Left lung (tissue), 10 donors: ENCODE data around the gene PPM1N. TPM values are rescaled to one million over a fixed set of nuclear protein-coding genes. Genes with fewer than 3 reads are reported as not detected.

Experiments
- ATAC-seq: fragments of 200-7000 bp; cut with Tn5 transposase; one replicate; pipeline ENCODE4 v1.9.1; 2020; ENCODE audit warnings: moderate library complexity
- DNase-seq, 4 donors: peaks; one replicate each; pipeline ENCODE4 v3.0.0-alpha.2; 2013 to 2020
- H3K27ac ChIP-seq, 2 donors: fragments of 200-600 bp; sonication (generic) in 1 of 2; one replicate each; pipeline versions ENCODE4 v1.5.0 to v1.8.0; 2020 to 2021
- H3K27me3 ChIP-seq, 2 donors: fragments of 200-600 bp; sonication (generic) in 1 of 2; one replicate each; pipeline versions ENCODE4 v1.5.0 to v1.8.0; 2020 to 2021
- H3K36me3 ChIP-seq, 2 donors: fragments of 200-600 bp; sonication (generic) in 1 of 2; one replicate each; pipeline versions ENCODE4 v1.5.0 to v1.8.0; 2020 to 2021
- H3K4me1 ChIP-seq, 2 donors: fragments of 200-600 bp; one replicate each; pipeline ENCODE4 v1.8.0; 2021
- H3K4me3 ChIP-seq, 2 donors: fragments of 200-600 bp; sonication (generic) in 1 of 2; one replicate each; pipeline versions ENCODE4 v1.5.0 to v1.8.0; 2020 to 2021; ENCODE audit warnings: mild to moderate bottlenecking in 1 of 2
- H3K9me3 ChIP-seq, 2 donors: fragments of 200-600 bp; sonication (generic) in 1 of 2; one replicate each; pipeline versions ENCODE4 v1.5.0 to v1.8.0; 2020 to 2021
- intact Hi-C, 2 donors: fragments of 100-400 bp; cut with DNase I; formaldehyde crosslinking; loops; one replicate each; pipeline versions ENCODE4 v1.11.2 to v1.14.2; 2022
- polyA plus RNA-seq, 6 donors: library from polyadenylated mRNA; unstranded; fragments of 120-200 nt; gene quantifications; one replicate each; pipeline ENCODE4 v1.2.1, GENCODE V29; 2013; ENCODE audit not compliant: insufficient read length in 6 of 6
- total RNA-seq, 2 donors: library from RNA; stranded (reverse); fragmentation: NEBNext Ultra II Directional; extraction: Animal tissue kit (Norgen Biotek cat#: 25700); gene quantifications; one replicate each; pipeline ENCODE4 v1.2.1, GENCODE V29; 2021
- TF ChIP-seq, protein P1 (sequence below), 2 donors: fragments of 200-600 bp; sonication (generic) in 1 of 2; IDR thresholded peaks; one replicate each; pipeline versions ENCODE4 v1.5.0 to v1.8.0; 2021; ENCODE audit warnings: antibody characterized with exemption in 2 of 2
- donor health status: DM: no; HTN: yes; CAD: no.
- donor health status: DM: no; HTN: no; CAD: no.

Gene PPM1N
- total and polyA plus RNA-seq, 8 donors, result 0.17 to 2.1 (median 0.34) TPM

DNA sequence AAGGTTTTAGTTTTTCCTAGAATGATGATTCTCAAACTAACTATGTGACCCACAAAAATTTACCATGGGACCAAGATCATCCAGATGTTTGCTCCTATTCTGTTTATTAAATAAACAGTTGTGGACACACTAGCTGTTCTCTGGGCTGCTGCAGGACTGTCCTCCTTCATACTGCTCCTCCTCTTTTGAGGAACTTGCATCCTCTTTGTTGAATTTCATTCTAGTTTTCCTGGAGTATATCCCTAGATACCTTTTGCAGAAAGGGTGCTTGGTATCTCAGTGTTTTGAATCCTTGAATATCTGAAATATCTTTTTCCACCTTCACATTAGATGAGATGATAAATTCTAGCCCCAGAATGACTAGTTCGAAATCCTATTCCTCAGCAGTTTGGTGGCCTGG is 33.1 kb downstream of the PPM1N start:
- Histone ChIP-seq H3K9me3 (no peaks in the 10 kb centered on the region), H3K27me3 (peaks cover 0 to 17% of the 10 kb centered on the region in 2 donors), H3K4me3 (no peak overlapping the region), H3K27ac (no peak overlapping the region), H3K36me3 (peaks cover 0 to 30% of the 10 kb centered on the region in 2 donors), H3K4me1 (peaks cover 2 to 28% of the 10 kb centered on the region in 2 donors)
- ATAC-seq, result no peak
- DNase-seq, result no peak
- intact Hi-C loops, result no loop called here
- TF ChIP-seq, protein P1, sequence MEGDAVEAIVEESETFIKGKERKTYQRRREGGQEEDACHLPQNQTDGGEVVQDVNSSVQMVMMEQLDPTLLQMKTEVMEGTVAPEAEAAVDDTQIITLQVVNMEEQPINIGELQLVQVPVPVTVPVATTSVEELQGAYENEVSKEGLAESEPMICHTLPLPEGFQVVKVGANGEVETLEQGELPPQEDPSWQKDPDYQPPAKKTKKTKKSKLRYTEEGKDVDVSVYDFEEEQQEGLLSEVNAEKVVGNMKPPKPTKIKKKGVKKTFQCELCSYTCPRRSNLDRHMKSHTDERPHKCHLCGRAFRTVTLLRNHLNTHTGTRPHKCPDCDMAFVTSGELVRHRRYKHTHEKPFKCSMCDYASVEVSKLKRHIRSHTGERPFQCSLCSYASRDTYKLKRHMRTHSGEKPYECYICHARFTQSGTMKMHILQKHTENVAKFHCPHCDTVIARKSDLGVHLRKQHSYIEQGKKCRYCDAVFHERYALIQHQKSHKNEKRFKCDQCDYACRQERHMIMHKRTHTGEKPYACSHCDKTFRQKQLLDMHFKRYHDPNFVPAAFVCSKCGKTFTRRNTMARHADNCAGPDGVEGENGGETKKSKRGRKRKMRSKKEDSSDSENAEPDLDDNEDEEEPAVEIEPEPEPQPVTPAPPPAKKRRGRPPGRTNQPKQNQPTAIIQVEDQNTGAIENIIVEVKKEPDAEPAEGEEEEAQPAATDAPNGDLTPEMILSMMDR (IDR thresholded peaks at IDR 0.05), result no peak

DNA sequence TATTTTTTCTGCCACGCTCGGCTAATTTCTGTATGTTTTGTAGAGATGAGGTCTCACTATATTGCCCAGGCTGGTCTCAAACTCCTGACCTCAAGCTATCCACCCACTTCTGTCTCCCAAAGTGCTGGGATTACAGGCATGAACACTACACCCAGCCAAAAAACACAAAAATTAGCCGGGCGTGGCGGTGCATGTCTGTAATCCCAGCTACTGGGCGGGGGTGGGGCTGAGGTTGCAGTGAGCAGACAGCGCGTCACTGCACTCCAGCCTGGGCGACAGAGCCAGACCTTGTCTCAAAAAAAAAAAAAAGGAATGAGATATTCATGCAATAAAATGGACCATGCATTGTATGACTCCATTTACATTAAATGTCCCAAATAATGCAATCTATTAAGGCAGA is 41.2 kb downstream of the PPM1N start:
- ATAC-seq (no peak), DNase-seq (no peak)
- TF ChIP-seq, protein P1 (IDR thresholded peaks at IDR 0.05), result no peak
- intact Hi-C loops, result no loop called here
- Histone ChIP-seq H3K36me3 (no peaks in the 10 kb centered on the region), H3K4me3 (no peak overlapping the region), H3K27me3 (no peaks in the 10 kb centered on the region), H3K4me1 (peaks cover 0 to 13% of the 10 kb centered on the region in 2 donors), H3K27ac (no peak overlapping the region), H3K9me3 (peaks cover 0 to 4% of the 10 kb centered on the region in 2 donors)

DNA sequence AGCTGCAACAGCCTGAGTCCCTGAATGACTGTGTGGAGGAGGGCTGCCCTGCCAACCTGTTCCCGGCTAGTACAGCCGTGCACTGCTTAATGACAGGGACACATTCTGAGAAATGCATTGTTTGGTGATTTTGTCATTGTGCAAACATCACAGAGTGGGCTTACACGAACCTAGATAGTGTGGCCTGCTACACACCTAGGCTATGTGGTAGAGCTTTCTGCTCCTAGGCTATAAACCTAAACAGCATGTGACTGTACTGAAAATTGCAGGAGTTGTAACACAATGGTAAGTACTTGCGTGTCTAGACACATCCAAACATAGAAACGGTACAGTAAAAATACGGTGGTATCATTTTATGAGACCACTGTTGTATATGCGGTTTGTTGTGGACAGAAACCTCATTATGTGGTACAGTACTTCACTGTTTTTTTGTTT is 44.0 kb downstream of the PPM1N start:
- Histone ChIP-seq H3K4me3 (no peak overlapping the region), H3K36me3 (no peaks in the 10 kb centered on the region), H3K9me3 (peaks cover 0 to 4% of the 10 kb centered on the region in 2 donors), H3K27ac (no peak overlapping the region), H3K4me1 (peaks cover 0 to 18% of the 10 kb centered on the region in 2 donors), H3K27me3 (no peaks in the 10 kb centered on the region)
- peak; percentile 14 for ATAC-seq
- intact Hi-C loops, result no loop called here
- DNase-seq, result no peak
- TF ChIP-seq, protein P1 (IDR thresholded peaks at IDR 0.05), result no peak

DNA sequence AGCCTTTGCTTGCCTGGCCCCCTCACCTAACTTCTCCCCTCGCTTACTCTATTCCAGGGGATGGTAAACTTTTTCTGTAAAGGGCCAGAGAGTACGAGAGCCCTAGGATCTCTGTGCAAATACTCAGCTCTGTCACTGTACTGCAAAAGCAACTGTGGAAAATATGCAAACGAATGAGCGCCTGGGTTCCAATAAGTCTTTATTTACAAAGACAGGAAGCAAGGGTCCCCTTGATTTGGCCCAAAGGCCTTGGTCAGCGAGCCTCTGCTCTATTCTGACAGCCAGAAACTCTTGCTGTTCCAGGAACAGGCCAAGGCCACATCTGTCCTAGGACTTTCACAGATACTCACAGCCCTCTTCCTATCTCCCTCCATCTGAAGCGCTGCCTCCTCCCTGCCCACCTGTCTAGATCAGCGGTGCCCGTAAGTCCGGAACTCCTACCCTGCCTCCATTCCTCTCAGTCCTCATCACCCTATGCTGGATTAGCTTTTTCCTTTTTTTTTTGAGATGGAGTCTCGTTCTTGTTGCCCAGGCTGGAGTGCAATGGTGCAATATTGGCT is 49.0 kb downstream of the PPM1N start:
- Histone ChIP-seq H3K27me3 (no peaks in the 10 kb centered on the region), H3K4me3 (no peak overlapping the region), H3K27ac (no peak overlapping the region), H3K36me3 (no peaks in the 10 kb centered on the region), H3K4me1 (peaks cover 0 to 24% of the 10 kb centered on the region in 2 donors), H3K9me3 (no peaks in the 10 kb centered on the region)
- DNase-seq, result no peak
- TF ChIP-seq, protein P1 (IDR thresholded peaks at IDR 0.05), result no peak
- intact Hi-C loops, result no loop called here
- ATAC-seq, result no peak

DNA sequence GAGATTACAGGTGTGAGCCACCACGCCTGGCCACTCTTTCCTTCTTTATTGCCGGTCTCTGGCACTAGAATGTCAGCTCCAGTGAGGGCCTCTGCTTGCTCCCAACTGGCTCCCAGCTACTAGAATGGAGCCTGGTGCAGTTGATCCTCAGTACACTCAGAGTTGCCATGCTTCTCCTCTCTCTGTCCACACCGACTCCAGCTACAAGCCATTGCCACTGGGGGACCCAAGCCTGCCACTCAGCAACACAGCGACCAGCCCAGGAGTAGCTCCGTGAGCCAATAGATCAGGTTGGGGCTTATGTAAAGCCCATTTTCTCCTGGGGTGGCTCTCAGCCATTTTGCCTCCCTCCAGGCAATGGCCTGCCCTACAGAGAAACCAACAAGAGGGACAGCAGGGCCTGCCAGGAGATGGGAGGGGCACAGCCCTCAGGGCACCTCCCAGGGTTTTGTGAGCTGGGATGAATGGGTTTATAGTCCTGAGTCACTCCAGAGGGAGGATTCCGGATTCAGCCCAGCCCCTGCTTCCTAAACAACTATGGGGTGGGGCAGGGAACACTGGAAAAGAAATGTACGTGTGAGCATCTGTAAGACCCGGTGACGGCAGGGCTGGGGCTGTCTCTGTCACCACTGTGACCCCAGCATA is 49.8 kb downstream of the PPM1N start:
- intact Hi-C loops, result no loop called here
- ATAC-seq (peak; percentile 41), DNase-seq (no peak)
- peaks cover 0 to 4% of the 10 kb centered on the region in 2 donors for H3K36me3 ChIP-seq
- H3K9me3 ChIP-seq, result no peaks in the 10 kb centered on the region
- no peak overlapping the region for H3K27ac ChIP-seq
- no peak overlapping the region for H3K4me3 ChIP-seq
- H3K27me3 ChIP-seq, result no peaks in the 10 kb centered on the region
- H3K4me1 ChIP-seq, result peaks cover 0 to 22% of the 10 kb centered on the region in 2 donors
- TF ChIP-seq, protein P1 (IDR thresholded peaks at IDR 0.05), result no peak

Other genes with a start within 250 kb of the PPM1N start
- gene MARK4, start 247.2 kb upstream of the PPM1N start, total RNA-seq, result 10 to 100 TPM; 24.6 to 33.7 TPM
- gene MARK4, start 247.2 kb upstream of the PPM1N start, polyA plus RNA-seq, result 10 to 100 TPM; 35.6 to 46.4 (median 38.9) TPM
- gene CKM, start 175.6 kb upstream of the PPM1N start, total RNA-seq, result 1 to 10 TPM; 1.2 to 1.7 TPM
- gene CKM, start 175.6 kb upstream of the PPM1N start, polyA plus RNA-seq, result under 1 TPM; 0.20 to 0.46 (median 0.29) TPM
- gene KLC3, start 157.7 kb upstream of the PPM1N start, total RNA-seq, result 1 to 10 TPM in 1 of 2 donors, under 1 TPM in 1; 0.73 to 1.9 TPM
- gene KLC3, start 157.7 kb upstream of the PPM1N start, polyA plus RNA-seq, result 1 to 10 TPM in 1 of 6 donors, under 1 TPM in 5; 0.52 to 1.3 (median 0.66) TPM
- 10 to 100 TPM; 21.2 to 23.5 TPM for gene ERCC2, start 127.9 kb upstream of the PPM1N start, total RNA-seq
- gene ERCC2, start 127.9 kb upstream of the PPM1N start, polyA plus RNA-seq, result 10 to 100 TPM; 29.5 to 36.7 (median 32.9) TPM
- 10 to 100 TPM; 30.0 to 51.4 TPM for gene PPP1R13L, start 93.4 kb upstream of the PPM1N start, total RNA-seq
- 10 to 100 TPM; 12.9 to 18.4 (median 15.9) TPM for gene PPP1R13L, start 93.4 kb upstream of the PPM1N start, polyA plus RNA-seq
- gene POLR1G, start 91.8 kb upstream of the PPM1N start, total RNA-seq, result 1 to 10 TPM; 4.8 to 6.0 TPM
- gene POLR1G, start 91.8 kb upstream of the PPM1N start, polyA plus RNA-seq, result 1 to 10 TPM; 2.8 to 5.2 (median 4.0) TPM
- 10 to 100 TPM; 56.1 to 57.8 TPM for gene ERCC1, start 74.5 kb upstream of the PPM1N start, total RNA-seq
- gene ERCC1, start 74.5 kb upstream of the PPM1N start, polyA plus RNA-seq, result 100 to 1,000 TPM in 1 of 6 donors, 10 to 100 TPM in 5; 73.5 to 108 (median 91.4) TPM
- gene FOSB, start 30.4 kb upstream of the PPM1N start, total RNA-seq, result 10 to 100 TPM in 1 of 2 donors, 1 to 10 TPM in 1; 7.1 to 20.4 TPM
- gene FOSB, start 30.4 kb upstream of the PPM1N start, polyA plus RNA-seq, result 100 to 1,000 TPM in 5 of 6 donors, 1 to 10 TPM in 1; 5.7 to 766 (median 199) TPM
- 10 to 100 TPM in 1 of 2 donors, 1 to 10 TPM in 1; 9.4 to 16.7 TPM for gene RTN2, start 1.4 kb upstream of the PPM1N start, total RNA-seq
- gene RTN2, start 1.4 kb upstream of the PPM1N start, polyA plus RNA-seq, result 10 to 100 TPM in 4 of 6 donors, 1 to 10 TPM in 2; 6.6 to 17.9 (median 13.5) TPM
- 100 to 1,000 TPM; 109 to 220 TPM for gene VASP, start 9.0 kb downstream of the PPM1N start, total RNA-seq
- 10 to 100 TPM; 49.5 to 62.2 (median 54.6) TPM for gene VASP, start 9.0 kb downstream of the PPM1N start, polyA plus RNA-seq
- 10 to 100 TPM; 14.9 to 17.9 TPM for gene OPA3, start 86.4 kb downstream of the PPM1N start, total RNA-seq
- gene OPA3, start 86.4 kb downstream of the PPM1N start, polyA plus RNA-seq, result 1 to 10 TPM; 4.8 to 9.4 (median 7.0) TPM
- 1 to 10 TPM; 4.5 to 9.5 TPM for gene GPR4, start 103.8 kb downstream of the PPM1N start, total RNA-seq
- gene GPR4, start 103.8 kb downstream of the PPM1N start, polyA plus RNA-seq, result 1 to 10 TPM; 2.4 to 5.6 (median 4.0) TPM
- gene EML2, start 141.0 kb downstream of the PPM1N start, total RNA-seq, result 10 to 100 TPM; 54.2 to 76.4 TPM
- 10 to 100 TPM; 21.8 to 31.7 (median 27.2) TPM for gene EML2, start 141.0 kb downstream of the PPM1N start, polyA plus RNA-seq
- 1 to 10 TPM; 5.4 to 5.7 TPM for gene GIPR, start 169.8 kb downstream of the PPM1N start, total RNA-seq
- gene GIPR, start 169.8 kb downstream of the PPM1N start, polyA plus RNA-seq, result 1 to 10 TPM; 2.8 to 9.7 (median 4.9) TPM
- 100 to 1,000 TPM; 276 to 306 TPM for gene SNRPD2, start 193.5 kb downstream of the PPM1N start, total RNA-seq
- 100 to 1,000 TPM; 311 to 392 (median 345) TPM for gene SNRPD2, start 193.5 kb downstream of the PPM1N start, polyA plus RNA-seq
- 1 to 10 TPM; 7.7 to 8.7 TPM for gene QPCTL, start 194.2 kb downstream of the PPM1N start, total RNA-seq
- 10 to 100 TPM in 3 of 6 donors, 1 to 10 TPM in 3; 7.8 to 13.3 (median 10.2) TPM for gene QPCTL, start 194.2 kb downstream of the PPM1N start, polyA plus RNA-seq
- gene FBXO46, start 232.5 kb downstream of the PPM1N start, total RNA-seq, result 10 to 100 TPM; 16.6 to 18.4 TPM
- gene FBXO46, start 232.5 kb downstream of the PPM1N start, polyA plus RNA-seq, result 10 to 100 TPM; 12.6 to 19.2 (median 16.8) TPM
- gene MEIOSIN, start 235.0 kb downstream of the PPM1N start, total RNA-seq, result not detected
- gene MEIOSIN, start 235.0 kb downstream of the PPM1N start, polyA plus RNA-seq, result not detected